OCI-LY7 (cell line): ENCODE data around the gene METTL24. TPM values are rescaled to one million over a fixed set of nuclear protein-coding genes. Genes with fewer than 3 reads are reported as not detected.
A peak's percentile ranks its signal among the peaks of the same experiment; 100 is the strongest.

Experiments used
- BruUV-seq: library from RNA; stranded (reverse); fragments of 400-500 nt; replicated peaks from 2 replicates; lab custom pipeline; 2021; lab: Mats Ljungman, UMichigan
- CTCF ChIA-PET: fragments of 300-600 bp; sonication (Branson Sonifier 250); formaldehyde crosslinking; loops from one replicate; lab custom pipeline; 2022; ENCODE audit warnings: antibody characterized with exemption; ENCODE audit not compliant: unreplicated experiment; lab: Charles Lee
- POLR2A ChIA-PET: fragments of 300-600 bp; sonication (Branson Sonifier 250); formaldehyde crosslinking; loops from one replicate; lab custom pipeline; 2022; ENCODE audit warnings: antibody characterized with exemption; lab: Charles Lee
- DNase-seq: peaks from one replicate; pipeline ENCODE4 v3.0.0-alpha.2; 2015; ENCODE audit warnings: low spot score
- H2AFZ ChIP-seq: fragments of 200-600 bp; sonication (generic), shearing (Covaris generic); 2 replicates; pipeline ENCODE4 v1.6.1; 2014; ENCODE audit warnings: mild to moderate bottlenecking, antibody characterized with exemption, low read length, moderate library complexity
- H3K27ac ChIP-seq: fragments of 200-600 bp; sonication (generic); 2 replicates; pipeline ENCODE4 v1.5.1; 2014; ENCODE audit warnings: mixed run types, low read depth, mild to moderate bottlenecking, moderate library complexity, low read length, inconsistent platforms; ENCODE audit not compliant: poor library complexity, severe bottlenecking
- H3K36me3 ChIP-seq: fragments of 200-600 bp; sonication (generic); 2 replicates; pipeline ENCODE4 v1.6.1; 2014; ENCODE audit warnings: mild to moderate bottlenecking, antibody characterized with exemption, low read length, moderate library complexity, mixed read lengths; ENCODE audit not compliant: insufficient read depth
- H3K4me1 ChIP-seq: fragments of 200-600 bp; sonication (generic); 2 replicates; pipeline ENCODE4 v1.5.1; 2014; ENCODE audit warnings: mild to moderate bottlenecking, low read length; ENCODE audit not compliant: insufficient read depth, poor library complexity, severe bottlenecking
- H3K4me2 ChIP-seq: fragments of 200-600 bp; sonication (generic); 2 replicates; pipeline ENCODE4 v1.6.1; 2014; ENCODE audit warnings: mild to moderate bottlenecking, low read length
- H3K4me3 ChIP-seq: fragments of 200-600 bp; sonication (generic); 2 replicates; pipeline ENCODE4 v1.5.1; 2014; ENCODE audit warnings: mild to moderate bottlenecking, low read depth, low read length; ENCODE audit not compliant: poor library complexity, severe bottlenecking
- H3K79me2 ChIP-seq: fragments of 200-600 bp; sonication (generic); 2 replicates; pipeline ENCODE4 v1.6.1; 2016; ENCODE audit warnings: low read depth, mild to moderate bottlenecking, low read length, moderate library complexity, mixed read lengths; ENCODE audit not compliant: insufficient read depth
- H3K9me2 ChIP-seq: fragments of 200-600 bp; sonication (generic); 2 replicates; pipeline ENCODE4 v1.6.1; 2016; ENCODE audit warnings: mild to moderate bottlenecking, low read length, mixed read lengths; ENCODE audit not compliant: insufficient read depth
- H3K9me3 ChIP-seq: fragments of 200-600 bp; sonication (generic); 2 replicates; pipeline ENCODE4 v1.6.1; 2014; ENCODE audit warnings: mild to moderate bottlenecking, mixed run types, low read length, mixed read lengths
- H4K20me1 ChIP-seq: fragments of 200-600 bp; sonication (generic); 2 replicates; pipeline ENCODE4 v1.6.1; 2014; ENCODE audit warnings: mild to moderate bottlenecking, antibody characterized with exemption, low read length, moderate library complexity, mixed read lengths; ENCODE audit not compliant: insufficient read depth
- CTCF ChIP-seq: fragments of 200-600 bp; sonication (generic); conservative IDR thresholded peaks from 2 replicates; pipeline ENCODE4 v1.5.1; 2014; ENCODE audit warnings: mild to moderate bottlenecking, antibody characterized with exemption, low read length, moderate library complexity, mixed read lengths
- EZH2phosphoT487 ChIP-seq: fragments of 200-600 bp; sonication (generic); IDR thresholded peaks from 2 replicates; pipeline ENCODE4 v1.6.1; 2018; ENCODE audit warnings: low read depth, borderline replicate concordance, mild to moderate bottlenecking, mixed run types, antibody characterized with exemption, low read length, moderate library complexity, mixed read lengths
- intact Hi-C: fragments of 100-400 bp; cut with micrococcal nuclease; formaldehyde crosslinking; loops from one replicate; pipeline ENCODE4 v1.10.0; 2022; ENCODE audit not compliant: unreplicated experiment
- total RNA-seq, 2 experiments: library from RNA; depleted of rRNA in 1 of 2; stranded (reverse); fragments of >200 nt in 1 of 2; shearing (Covaris generic) in 1 of 2; gene quantifications; 2 replicates each; pipeline ENCODE4 v1.2.3, GENCODE V29; 2014 to 2022

The METTL24 gene
- total RNA-seq, 2 experiments from 2014 or later = not detected

DNA sequence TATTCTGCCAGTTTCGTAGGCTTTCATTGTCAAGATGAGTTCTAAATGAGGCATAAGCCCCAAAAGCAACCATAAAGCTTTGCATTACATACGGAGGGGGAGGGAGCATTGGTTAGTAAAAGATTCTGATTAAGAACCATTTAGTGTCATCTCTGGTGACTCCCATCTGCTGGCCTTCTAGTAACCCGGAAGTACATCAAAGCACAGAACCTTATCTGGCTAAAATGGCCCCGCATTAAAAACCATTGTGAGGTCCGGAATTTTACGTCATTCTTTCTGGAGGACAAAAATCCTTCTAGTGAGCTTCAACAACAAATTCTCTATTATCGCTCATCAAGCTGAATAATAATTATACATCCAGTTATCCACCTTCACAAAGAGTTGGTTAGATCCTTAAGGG is 37.8 kb downstream of the METTL24 start:
- Histone ChIP-seq H3K4me1 (no peaks in the 10 kb centered on the region), H2AFZ (0 out of 2 replicates have a peak overlapping the region, but pooled peaks have one; percentile 6), H3K4me2 (no peak overlapping the region), H3K4me3 (no peak overlapping the region), H3K36me3 (no peaks in the 10 kb centered on the region), H3K79me2 (no peaks in the 10 kb centered on the region), H3K27ac (no peak overlapping the region), H3K9me2 (no peaks in the 10 kb centered on the region), H3K9me3 (no peaks in the 10 kb centered on the region), H4K20me1 (no peaks in the 10 kb centered on the region)
- no peak for DNase-seq
- ChIA-PET CTCF (no interaction called here), POLR2A (interaction anchor here (0.8 kb wide), 1 partner anchor 8 kb away, joined by 4 read pairs; no protein-coding TSS in a partner anchor)
- no TSS peak for BruUV-seq
- TF ChIP-seq EZH2phosphoT487 = no peak
- TF ChIP-seq CTCF = no peak
- intact Hi-C loops = no loop called here

- BruUV-seq = no TSS peak
- Histone ChIP-seq H3K36me3 (no peaks in the 10 kb centered on the region), H3K9me3 (no peaks in the 10 kb centered on the region), H3K4me3 (no peak overlapping the region), H3K4me2 (no peak overlapping the region), H3K9me2 (no peaks in the 10 kb centered on the region), H2AFZ (no peak overlapping the region), H3K79me2 (no peaks in the 10 kb centered on the region), H3K27ac (no peak overlapping the region), H4K20me1 (no peaks in the 10 kb centered on the region), H3K4me1 (no peaks in the 10 kb centered on the region)
- intact Hi-C loops = no loop called here
- POLR2A ChIA-PET = interaction anchor here (0.8 to 1.5 kb wide), 2 partner anchors 9 to 25 kb away, joined by 4 to 7 read pairs; no protein-coding TSS in a partner anchor
- TF ChIP-seq CTCF = no peak
- no peak for TF ChIP-seq EZH2phosphoT487
- no peak for DNase-seq
- CTCF ChIA-PET = no interaction called here
Observed at GRCh38 chr6:110319843-110320242, 38.3 kb downstream of the METTL24 start.

- Histone ChIP-seq H4K20me1 (no peaks in the 10 kb centered on the region), H3K79me2 (no peaks in the 10 kb centered on the region), H2AFZ (no peak overlapping the region), H3K27ac (no peak overlapping the region), H3K4me3 (no peak overlapping the region), H3K4me2 (no peak overlapping the region), H3K4me1 (no peaks in the 10 kb centered on the region), H3K36me3 (no peaks in the 10 kb centered on the region), H3K9me2 (no peaks in the 10 kb centered on the region), H3K9me3 (no peaks in the 10 kb centered on the region)
- intact Hi-C loops = no loop called here
- CTCF ChIA-PET = no interaction called here
- POLR2A ChIA-PET = interaction anchor here (1.5 kb wide), 1 partner anchor 25 kb away, joined by 7 read pairs; no protein-coding TSS in a partner anchor
- no peak for TF ChIP-seq EZH2phosphoT487
- TF ChIP-seq CTCF = no peak
- no peak for DNase-seq
- BruUV-seq = no TSS peak
Observed at GRCh38 chr6:110319381-110319780, 38.8 kb downstream of the METTL24 start.
